ENCODE data around the gene PQBP1.

- no peak for TF ChIP-seq CTCF (IDR thresholded peaks at IDR 0.05)
- no peak for TF ChIP-seq POLR2A (IDR thresholded peaks at IDR 0.05)
Observed at GRCh38 chrX:48893556-48894348, 4.0 kb upstream of the PQBP1 start.

All from thyroid gland (tissue), 4 donors.